RWPE2 (cell line): ENCODE results near the gene EIF2AK3.

Experiments used
- ATAC-seq: fragments of 200-7000 bp; cut with Tn5 transposase; 3 replicates; pipeline ENCODE4 v1.9.1; 2021; ENCODE audit warnings: low read depth
- DNase-seq: peaks from one replicate; pipeline ENCODE4 v3.0.0-alpha.2; 2020; ENCODE audit warnings: low spot score
- H3K27ac ChIP-seq: fragments of 450-650 bp; 2 replicates; pipeline ENCODE4 v1.5.1; 2017; ENCODE audit warnings: mild to moderate bottlenecking; ENCODE audit not compliant: poor library complexity, severe bottlenecking
- H3K27me3 ChIP-seq: fragments of 250-450 bp; sonication (Bioruptor Pico); 2 replicates; pipeline ENCODE4 v1.5.1; 2021; ENCODE audit warnings: mild to moderate bottlenecking, moderate library complexity; ENCODE audit not compliant: insufficient read depth, poor library complexity, severe bottlenecking
- H3K36me3 ChIP-seq: fragments of 250-450 bp; sonication (Bioruptor Pico); 2 replicates; pipeline ENCODE4 v1.5.1; 2020; ENCODE audit warnings: low read depth, mild to moderate bottlenecking, moderate library complexity
- H3K4me1 ChIP-seq: fragments of 250-450 bp; sonication (Bioruptor Pico); 2 replicates; pipeline ENCODE4 v1.5.1; 2021; ENCODE audit warnings: mild to moderate bottlenecking, moderate library complexity; ENCODE audit not compliant: insufficient read depth, poor library complexity, severe bottlenecking
- H3K4me3 ChIP-seq: fragments of 250-450 bp; sonication (Bioruptor Pico); 2 replicates; pipeline ENCODE4 v1.5.1; 2021; ENCODE audit warnings: mild to moderate bottlenecking, moderate library complexity; ENCODE audit not compliant: severe bottlenecking
- H3K9me3 ChIP-seq: fragments of 250-450 bp; sonication (Bioruptor Pico); 2 replicates; pipeline ENCODE4 v1.5.1; 2021; ENCODE audit warnings: mild to moderate bottlenecking, moderate library complexity; ENCODE audit not compliant: severe bottlenecking
- TF ChIP-seq, protein P1 (sequence below): fragments of 450-650 bp; IDR thresholded peaks from one replicate; pipeline ENCODE4 v1.5.1; 2017; ENCODE audit warnings: mild to moderate bottlenecking, moderate library complexity; ENCODE audit not compliant: poor library complexity, severe bottlenecking

The EIF2AK3 gene

DNA sequence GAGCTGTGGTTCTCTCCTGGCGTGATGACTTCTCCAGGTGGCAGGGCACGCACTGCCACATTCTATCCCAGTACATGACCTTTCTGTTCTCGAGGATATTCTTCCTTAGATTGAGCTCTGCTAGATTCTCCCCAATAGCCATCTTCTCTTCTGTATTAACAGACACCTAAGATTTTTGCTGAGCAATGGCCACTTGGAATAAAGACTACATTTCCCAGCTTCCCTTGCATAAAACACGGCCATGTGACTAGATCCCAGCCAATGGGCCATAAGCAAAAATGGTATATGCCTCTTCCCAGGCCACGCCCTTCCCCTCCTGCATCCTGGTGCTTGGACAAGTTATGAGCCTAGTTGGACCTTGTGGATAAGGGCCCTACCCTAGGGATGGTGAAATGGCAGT lies 82.1 kb downstream of the EIF2AK3 start:
- no peaks in the 10 kb centered on the region for H3K27me3 ChIP-seq
- peaks cover 4% of the 10 kb centered on the region for H3K4me1 ChIP-seq
- no peak overlapping the region for H3K4me3 ChIP-seq
- H3K9me3 ChIP-seq, result no peaks in the 10 kb centered on the region
- H3K36me3 ChIP-seq, result no peaks in the 10 kb centered on the region
- no peak overlapping the region for H3K27ac ChIP-seq
- DNase-seq (no peak), ATAC-seq (peak; percentile 66)
- TF ChIP-seq, protein P1, sequence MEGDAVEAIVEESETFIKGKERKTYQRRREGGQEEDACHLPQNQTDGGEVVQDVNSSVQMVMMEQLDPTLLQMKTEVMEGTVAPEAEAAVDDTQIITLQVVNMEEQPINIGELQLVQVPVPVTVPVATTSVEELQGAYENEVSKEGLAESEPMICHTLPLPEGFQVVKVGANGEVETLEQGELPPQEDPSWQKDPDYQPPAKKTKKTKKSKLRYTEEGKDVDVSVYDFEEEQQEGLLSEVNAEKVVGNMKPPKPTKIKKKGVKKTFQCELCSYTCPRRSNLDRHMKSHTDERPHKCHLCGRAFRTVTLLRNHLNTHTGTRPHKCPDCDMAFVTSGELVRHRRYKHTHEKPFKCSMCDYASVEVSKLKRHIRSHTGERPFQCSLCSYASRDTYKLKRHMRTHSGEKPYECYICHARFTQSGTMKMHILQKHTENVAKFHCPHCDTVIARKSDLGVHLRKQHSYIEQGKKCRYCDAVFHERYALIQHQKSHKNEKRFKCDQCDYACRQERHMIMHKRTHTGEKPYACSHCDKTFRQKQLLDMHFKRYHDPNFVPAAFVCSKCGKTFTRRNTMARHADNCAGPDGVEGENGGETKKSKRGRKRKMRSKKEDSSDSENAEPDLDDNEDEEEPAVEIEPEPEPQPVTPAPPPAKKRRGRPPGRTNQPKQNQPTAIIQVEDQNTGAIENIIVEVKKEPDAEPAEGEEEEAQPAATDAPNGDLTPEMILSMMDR, result no peak

DNA sequence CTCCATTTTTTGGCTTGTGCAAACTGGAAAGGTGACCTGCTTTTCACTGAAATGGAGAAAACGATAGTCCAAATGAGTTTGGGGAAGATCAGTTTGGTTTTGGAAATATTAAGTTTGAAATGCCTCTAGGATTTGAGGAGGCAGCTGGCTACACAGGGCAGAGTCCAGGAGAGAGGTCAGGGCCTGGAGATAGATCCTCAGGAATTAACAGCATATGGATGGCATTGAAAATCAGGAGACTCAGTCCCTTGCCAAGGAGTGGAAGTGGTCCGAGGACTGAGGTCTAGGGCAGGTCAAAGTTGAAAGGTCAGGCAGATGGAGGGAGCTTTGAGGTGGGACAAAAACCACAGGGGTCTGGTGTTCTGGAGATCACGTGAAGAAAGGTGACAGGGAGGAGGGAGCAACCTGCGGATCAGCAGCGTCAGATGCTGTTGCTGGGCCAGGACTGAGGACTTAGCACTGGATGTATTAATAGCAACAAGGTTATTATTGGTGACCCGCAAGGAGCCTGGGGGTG lies 83.7 kb downstream of the EIF2AK3 start:
- no peak for ATAC-seq

DNA sequence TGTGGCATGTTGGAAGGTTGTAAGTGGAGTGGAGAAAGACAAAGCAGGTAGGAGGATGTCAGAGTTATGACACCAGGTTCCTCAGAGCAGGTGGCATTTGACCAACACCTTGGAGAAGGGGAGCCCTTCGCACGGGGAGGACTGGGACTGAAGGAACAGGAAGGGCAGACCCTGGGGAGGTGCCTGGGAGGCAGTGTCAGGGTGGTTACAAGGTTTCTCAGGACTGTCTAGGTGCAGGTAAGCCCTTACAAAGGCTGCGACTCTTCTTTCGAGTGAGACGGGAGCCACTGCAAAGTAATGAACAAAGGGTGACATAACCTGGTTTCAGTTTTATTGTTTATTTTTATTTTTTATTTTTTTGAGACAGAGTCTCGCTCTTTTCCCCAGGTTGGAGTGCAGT lies 84.6 kb downstream of the EIF2AK3 start:
- Histone ChIP-seq H3K9me3 (no peaks in the 10 kb centered on the region), H3K4me3 (no peak overlapping the region), H3K27ac (no peak overlapping the region), H3K27me3 (no peaks in the 10 kb centered on the region), H3K4me1 (peaks cover 7% of the 10 kb centered on the region), H3K36me3 (no peaks in the 10 kb centered on the region)
- TF ChIP-seq, protein P1, result no peak
- DNase-seq, result no peak
- ATAC-seq, result no peak

More for the DNA sequence above, 83.7 kb downstream of the EIF2AK3 start:
- Histone ChIP-seq H3K27ac (no peak overlapping the region), H3K4me1 (peaks cover 5% of the 10 kb centered on the region), H3K27me3 (no peaks in the 10 kb centered on the region), H3K4me3 (no peak overlapping the region), H3K9me3 (no peaks in the 10 kb centered on the region), H3K36me3 (no peaks in the 10 kb centered on the region)
- TF ChIP-seq, protein P1, result no peak
- DNase-seq, result no peak

DNA sequence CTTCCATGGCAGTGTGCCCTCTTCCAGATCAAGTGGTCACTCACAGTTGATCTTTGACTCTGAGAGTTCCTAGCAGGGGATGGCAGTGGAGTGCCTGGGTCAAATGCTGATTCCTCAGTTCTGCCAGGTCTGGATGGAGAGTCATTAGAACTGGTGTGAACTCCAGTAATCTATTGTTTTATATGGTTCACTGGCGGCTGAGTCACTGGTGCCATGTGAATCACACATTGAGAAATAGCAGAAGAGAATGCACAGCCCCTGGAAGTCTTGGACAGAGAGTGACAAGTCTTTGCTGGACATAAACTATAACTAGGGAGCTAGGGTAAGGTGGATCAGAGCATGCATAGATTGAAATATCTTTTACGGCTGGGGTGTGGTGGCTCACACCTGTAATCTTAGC lies 86.9 kb downstream of the EIF2AK3 start:
- H3K36me3 ChIP-seq, result no peaks in the 10 kb centered on the region
- peaks cover 7% of the 10 kb centered on the region for H3K4me1 ChIP-seq
- TF ChIP-seq, protein P1, result no peak
- no peak overlapping the region for H3K4me3 ChIP-seq
- no peak overlapping the region for H3K27ac ChIP-seq
- ATAC-seq, result peak; percentile 88
- no peaks in the 10 kb centered on the region for H3K9me3 ChIP-seq
- DNase-seq, result no peak
- H3K27me3 ChIP-seq, result no peaks in the 10 kb centered on the region

DNA sequence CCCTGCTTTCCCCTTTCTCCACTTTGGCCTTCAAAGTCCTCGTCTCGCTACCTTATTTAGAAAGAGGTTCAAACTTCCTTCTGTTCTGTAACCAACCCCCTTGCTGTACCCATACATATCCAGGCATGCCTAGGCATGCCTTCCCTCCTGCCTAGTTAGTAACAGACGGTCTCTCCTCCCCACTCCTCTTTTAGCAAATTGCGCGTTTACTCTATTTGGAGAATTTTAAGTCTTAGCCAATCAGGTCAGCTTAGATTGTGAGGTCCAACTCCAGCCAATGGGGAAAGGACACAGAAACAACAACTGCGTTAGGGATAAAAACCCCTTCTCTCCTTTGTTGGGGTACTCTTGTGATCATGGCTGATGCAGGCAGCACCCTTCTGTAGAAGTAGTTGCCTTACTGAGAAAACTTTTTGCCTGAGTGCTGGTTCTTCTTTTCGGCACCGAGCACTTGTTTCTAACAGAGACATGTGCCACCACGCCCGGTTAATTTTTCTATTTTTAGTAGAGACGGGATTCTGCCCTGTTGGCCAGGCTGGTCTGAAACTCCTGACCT lies 88.8 kb downstream of the EIF2AK3 start:
- Histone ChIP-seq H3K4me1 (peaks cover 7% of the 10 kb centered on the region), H3K36me3 (no peaks in the 10 kb centered on the region), H3K9me3 (no peaks in the 10 kb centered on the region), H3K27ac (no peak overlapping the region), H3K27me3 (no peaks in the 10 kb centered on the region), H3K4me3 (no peak overlapping the region)
- TF ChIP-seq, protein P1, result no peak
- no peak for ATAC-seq
- DNase-seq, result no peak
